Bronchial epithelial cell (primary cell): ENCODE results near the gene TRIP11. TPM values are rescaled to one million over a fixed set of nuclear protein-coding genes. Genes with fewer than 3 reads are reported as not detected.

ENCODE experiments used
- DNase-seq: peaks from one replicate; pipeline ENCODE4 v3.0.0-alpha.2; 2010; ENCODE audit warnings: low read depth
- FAIRE-seq: peaks from 2 replicates; lab custom pipeline; 2011; peaks lifted over from hg19 to GRCh38; lab: Jason Lieb, UNC
- H3K27me3 ChIP-seq: 2 replicates; pipeline ENCODE4 v1.5.1; 2011; ENCODE audit warnings: low read length; ENCODE audit not compliant: control insufficient read depth, insufficient read depth
- H3K36me3 ChIP-seq: 2 replicates; pipeline ENCODE4 v1.5.1; 2011; ENCODE audit warnings: low read length; ENCODE audit not compliant: control insufficient read depth, insufficient read depth
- H3K4me3 ChIP-seq: 2 replicates; pipeline ENCODE4 v1.5.1; 2011; ENCODE audit warnings: mild to moderate bottlenecking, low read depth, low read length, control low read depth
- total RNA-seq: library from RNA; depleted of rRNA; stranded (reverse); fragments of >200 nt; gene quantifications from 2 replicates; pipeline ENCODE4 v1.2.1, GENCODE V29; 2014
- TF ChIP-seq, protein P1 (sequence below): IDR thresholded peaks from 2 replicates; pipeline ENCODE4 v1.5.1; 2011; ENCODE audit warnings: mild to moderate bottlenecking, moderate library complexity, low read length, control low read depth, inconsistent platforms; ENCODE audit not compliant: insufficient read depth, severe bottlenecking

The TRIP11 gene
- total RNA-seq, 1 donor from 2014 or later: 13.2 TPM

DNA sequence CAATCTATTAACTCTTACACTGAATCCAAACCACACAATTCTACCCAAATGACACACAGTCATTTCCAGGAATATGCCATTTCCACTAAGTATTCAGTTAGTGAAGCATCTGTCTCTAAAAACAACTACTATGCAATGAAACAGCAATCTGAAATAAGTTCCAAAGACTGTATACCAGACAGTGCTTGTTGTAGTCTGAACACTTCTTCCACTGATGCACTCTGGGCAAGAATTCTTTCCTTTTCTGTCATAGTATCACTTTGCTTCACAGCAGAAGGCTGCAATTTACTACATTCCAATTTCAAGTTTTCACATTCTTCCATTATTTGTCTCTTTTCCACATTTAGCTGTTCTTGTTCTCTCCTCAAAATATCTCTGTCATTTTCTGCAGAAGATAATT lies 25.8 kb downstream of the TRIP11 start:
- Histone ChIP-seq H3K36me3 (peaks cover 7% of the 10 kb centered on the region), H3K4me3 (no peak overlapping the region), H3K27me3 (no peaks in the 10 kb centered on the region)
- TF ChIP-seq, protein P1, sequence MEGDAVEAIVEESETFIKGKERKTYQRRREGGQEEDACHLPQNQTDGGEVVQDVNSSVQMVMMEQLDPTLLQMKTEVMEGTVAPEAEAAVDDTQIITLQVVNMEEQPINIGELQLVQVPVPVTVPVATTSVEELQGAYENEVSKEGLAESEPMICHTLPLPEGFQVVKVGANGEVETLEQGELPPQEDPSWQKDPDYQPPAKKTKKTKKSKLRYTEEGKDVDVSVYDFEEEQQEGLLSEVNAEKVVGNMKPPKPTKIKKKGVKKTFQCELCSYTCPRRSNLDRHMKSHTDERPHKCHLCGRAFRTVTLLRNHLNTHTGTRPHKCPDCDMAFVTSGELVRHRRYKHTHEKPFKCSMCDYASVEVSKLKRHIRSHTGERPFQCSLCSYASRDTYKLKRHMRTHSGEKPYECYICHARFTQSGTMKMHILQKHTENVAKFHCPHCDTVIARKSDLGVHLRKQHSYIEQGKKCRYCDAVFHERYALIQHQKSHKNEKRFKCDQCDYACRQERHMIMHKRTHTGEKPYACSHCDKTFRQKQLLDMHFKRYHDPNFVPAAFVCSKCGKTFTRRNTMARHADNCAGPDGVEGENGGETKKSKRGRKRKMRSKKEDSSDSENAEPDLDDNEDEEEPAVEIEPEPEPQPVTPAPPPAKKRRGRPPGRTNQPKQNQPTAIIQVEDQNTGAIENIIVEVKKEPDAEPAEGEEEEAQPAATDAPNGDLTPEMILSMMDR: no peak
- no peak for DNase-seq
- no peak for FAIRE-seq

DNA sequence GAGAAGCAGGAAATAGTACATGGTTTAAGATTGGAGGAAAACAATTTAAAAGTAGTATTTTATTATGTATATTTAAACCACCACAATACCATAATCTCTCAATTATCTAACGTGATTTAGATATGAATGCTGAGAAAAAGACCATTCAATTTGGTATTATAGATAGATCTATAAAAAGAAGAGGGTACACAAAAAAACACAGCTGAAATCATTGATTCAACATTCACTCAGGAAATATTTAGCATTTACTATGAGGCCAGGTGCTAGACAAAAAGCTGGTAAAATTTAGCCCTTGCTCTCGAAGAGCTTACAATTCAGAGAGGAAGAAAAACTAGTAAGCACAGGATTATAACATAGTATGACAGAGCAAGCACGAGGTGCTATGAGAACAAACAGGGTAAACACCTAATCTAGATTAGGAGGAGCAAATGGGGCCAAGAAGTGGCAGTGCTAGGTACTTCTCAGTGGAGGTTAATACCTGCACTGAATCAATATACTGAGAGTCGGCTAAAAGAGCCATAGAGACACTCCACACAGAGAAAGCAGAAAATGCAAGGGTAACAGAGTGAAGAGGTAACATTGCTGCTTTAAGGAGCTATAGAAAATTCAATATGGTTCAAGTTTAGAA lies 27.6 kb downstream of the TRIP11 start:
- Histone ChIP-seq H3K36me3 (peaks cover 7% of the 10 kb centered on the region), H3K4me3 (no peak overlapping the region), H3K27me3 (no peaks in the 10 kb centered on the region)
- FAIRE-seq (no peak), DNase-seq (no peak)
- TF ChIP-seq, protein P1: no peak

DNA sequence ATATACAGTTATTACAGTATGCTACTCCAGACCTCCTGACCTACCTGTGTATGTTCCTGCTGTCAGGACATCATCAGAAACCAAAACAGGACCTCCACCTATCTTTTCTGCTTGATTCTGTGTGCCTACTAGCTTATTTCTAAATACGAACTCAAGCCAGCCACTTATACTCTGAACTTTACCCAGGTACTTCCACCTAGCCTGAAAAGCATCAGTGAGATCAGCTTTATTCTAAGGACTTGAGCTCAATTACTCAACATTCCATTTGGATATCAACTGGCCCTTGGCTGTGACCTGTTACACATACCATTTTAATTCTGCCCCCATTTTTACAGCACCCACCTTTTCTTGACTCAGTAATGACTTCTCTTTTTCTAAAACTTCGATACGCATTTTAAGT lies 29.2 kb downstream of the TRIP11 start:
- no peak overlapping the region for H3K4me3 ChIP-seq
- no peak for FAIRE-seq
- no peak for DNase-seq
- H3K36me3 ChIP-seq: peaks cover 4% of the 10 kb centered on the region
- H3K27me3 ChIP-seq: no peaks in the 10 kb centered on the region
- TF ChIP-seq, protein P1: no peak

DNA sequence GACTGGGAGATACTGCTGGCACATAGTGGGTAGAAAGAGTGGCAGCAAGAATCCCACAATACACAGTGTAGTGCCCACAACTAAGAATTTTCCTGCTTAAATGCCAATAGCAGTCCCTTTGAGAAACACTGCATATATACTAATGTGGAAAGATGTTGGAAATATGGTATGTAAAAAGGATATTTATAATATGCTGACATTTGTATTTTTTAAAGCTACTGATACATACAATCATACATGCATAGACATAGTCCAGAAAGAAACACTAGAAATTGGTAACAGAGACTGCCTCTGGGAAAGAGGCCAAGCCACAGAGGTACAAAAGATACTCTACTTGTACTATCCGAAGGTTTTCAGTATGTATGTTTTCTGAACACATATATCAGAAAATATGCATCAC lies 30.3 kb downstream of the TRIP11 start:
- FAIRE-seq (no peak), DNase-seq (no peak)
- H3K4me3 ChIP-seq: no peak overlapping the region
- H3K36me3 ChIP-seq: peaks cover 4% of the 10 kb centered on the region
- H3K27me3 ChIP-seq: no peaks in the 10 kb centered on the region
- TF ChIP-seq, protein P1: no peak

DNA sequence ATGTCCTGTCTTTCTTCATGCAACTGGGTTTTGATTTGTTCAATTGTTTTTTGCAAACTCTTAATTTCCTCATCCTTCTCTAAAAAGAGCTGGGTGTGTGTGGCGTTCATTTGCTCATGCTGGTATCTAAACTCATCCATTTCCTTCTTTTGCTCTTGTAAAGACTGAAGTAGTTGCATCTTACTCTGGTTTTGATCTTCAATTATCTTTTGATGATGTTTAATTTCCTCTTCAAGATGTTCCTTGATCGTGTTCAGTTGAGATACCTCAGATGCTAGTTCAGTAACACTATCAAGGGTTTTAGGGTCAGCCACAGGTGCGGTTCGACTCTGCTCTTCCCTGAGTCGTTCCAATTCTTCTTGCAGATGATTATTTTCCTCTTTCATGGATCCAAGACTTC lies 34.8 kb downstream of the TRIP11 start:
- no peak for DNase-seq
- H3K4me3 ChIP-seq: no peak overlapping the region
- peaks cover 4% of the 10 kb centered on the region for H3K36me3 ChIP-seq
- TF ChIP-seq, protein P1: no peak
- no peaks in the 10 kb centered on the region for H3K27me3 ChIP-seq
- FAIRE-seq: peak; percentile 18

DNA sequence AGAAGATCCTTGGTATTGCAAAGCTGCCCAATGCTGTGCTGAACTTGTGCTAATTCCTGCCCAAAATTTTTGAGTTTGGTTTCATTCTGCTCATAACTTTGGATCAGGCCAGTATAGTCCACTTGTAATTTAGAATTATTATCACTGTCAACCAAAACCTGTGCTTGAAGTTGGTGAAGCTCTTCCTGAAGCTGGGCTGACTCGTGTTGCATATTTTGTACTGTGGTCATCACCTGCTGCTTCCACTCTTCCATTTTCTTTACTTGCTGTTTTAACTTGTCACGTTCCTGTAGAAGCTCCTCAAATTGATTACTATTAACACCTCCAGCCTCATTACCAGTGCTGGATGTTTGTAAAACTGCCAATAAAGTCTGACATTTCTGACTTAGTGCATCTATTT lies 35.8 kb downstream of the TRIP11 start:
- TF ChIP-seq, protein P1: no peak
- Histone ChIP-seq H3K36me3 (peaks cover 4% of the 10 kb centered on the region), H3K27me3 (no peaks in the 10 kb centered on the region), H3K4me3 (no peak overlapping the region)
- no peak for FAIRE-seq
- peak; percentile 50 for DNase-seq
